K562 (cell line): ENCODE measurements around the gene SPATA24. TPM values are rescaled to one million over a fixed set of nuclear protein-coding genes. Genes with fewer than 3 reads are reported as not detected.
A peak's percentile ranks its signal among the peaks of the same experiment; 100 is the strongest.

ENCODE experiments used
- ATAC-seq: fragments of 200-7000 bp; cut with Tn5 transposase; 3 replicates; pipeline ENCODE4 v1.9.1; 2020; ENCODE audit warnings: moderate library complexity
- BruUV-seq: library from RNA; stranded (reverse); fragments of 400-500 nt; replicated peaks from 2 replicates; lab custom pipeline; 2021; lab: Mats Ljungman, UMichigan
- CTCF ChIA-PET: fragments of 300-600 bp; formaldehyde crosslinking; extraction: SDS; loops from one replicate; lab custom pipeline; 2021; ENCODE audit warnings: low intra/inter-chr PET ratio; lab: Yijun Ruan, JAX
- POLR2A ChIA-PET: fragments of 300-600, 350-650 bp; sonication (Branson Sonifier 250); formaldehyde crosslinking; extraction: SDS; loops from one replicate; lab custom pipeline; 2021; ENCODE audit warnings: antibody characterized with exemption, inconsistent platforms; lab: Yijun Ruan, JAX
- DNase-seq, 4 experiments: peaks; one replicate each; pipeline versions ENCODE4 v3.0.0 to v3.0.0-alpha.2; 2011 to 2018; ENCODE audit warnings: low spot score in 3 of 4, mixed read lengths in 3 of 4; ENCODE audit errors: extremely low read depth in 1 of 4
- FAIRE-seq: peaks from 2 replicates; lab custom pipeline; 2011; peaks lifted over from hg19 to GRCh38; lab: Jason Lieb, UNC
- H2AFZ ChIP-seq: 2 replicates; pipeline ENCODE4 v1.6.0; 2011; ENCODE audit warnings: low read depth, low read length, control low read depth, inconsistent platforms
- H3K27ac ChIP-seq: fragments of 200-600 bp; 3 replicates; pipeline ENCODE4 v1.8.0; 2011; ENCODE audit warnings: low read depth, mild to moderate bottlenecking, control low read depth, inconsistent platforms, low read length, moderate library complexity, mixed read lengths; ENCODE audit errors: extremely low read depth
- H3K27me3 ChIP-seq, 2 experiments: fragments of 300-600 bp in 1 of 2; 2 replicates in 1 of 2; 3 replicates in 1 of 2; pipeline versions ENCODE4 v1.6.0 to v1.8.0; 2011; ENCODE audit warnings: inconsistent platforms in 2 of 2, low read length in 2 of 2, mild to moderate bottlenecking in 1 of 2, mixed read lengths in 1 of 2, moderate library complexity in 1 of 2; ENCODE audit not compliant: control insufficient read depth in 2 of 2, insufficient read depth in 2 of 2
- H3K36me3 ChIP-seq: fragments of 300-600 bp; 3 replicates; pipeline ENCODE4 v1.8.0; 2011; ENCODE audit warnings: mild to moderate bottlenecking, low read length, inconsistent platforms; ENCODE audit not compliant: control insufficient read depth, insufficient read depth
- H3K4me1 ChIP-seq, 2 experiments: fragments of 200-600 bp in 1 of 2; replicated peaks in 1 of 2; 2 replicates in 1 of 2; 3 replicates in 1 of 2; pipeline versions ENCODE4 v1.5.1 to v1.8.0; 2011; ENCODE audit warnings: inconsistent platforms in 2 of 2, low read length in 2 of 2, mild to moderate bottlenecking in 1 of 2, mixed read lengths in 1 of 2, moderate library complexity in 1 of 2; ENCODE audit not compliant: control insufficient read depth in 2 of 2, insufficient read depth in 2 of 2
- H3K4me2 ChIP-seq: 2 replicates; pipeline ENCODE4 v1.6.1; 2011; ENCODE audit warnings: low read length, control low read depth, inconsistent platforms, mixed read lengths; ENCODE audit not compliant: insufficient read depth
- H3K4me3 ChIP-seq: fragments of 200-600 bp; sonication (generic), shearing (Covaris generic); 2 replicates; pipeline ENCODE4 v1.5.1; 2016; ENCODE audit warnings: control low read depth, inconsistent platforms
- H3K79me2 ChIP-seq: fragments of 200-600 bp; 3 replicates; pipeline ENCODE4 v1.8.0; 2011; ENCODE audit warnings: low read length, inconsistent platforms; ENCODE audit not compliant: control insufficient read depth, insufficient read depth
- H3K9ac ChIP-seq, 2 experiments: 2 replicates each; pipeline versions ENCODE4 v1.6.0 to v1.6.1; 2011; ENCODE audit warnings: low read depth in 2 of 2, low read length in 2 of 2, control low read depth in 1 of 2, inconsistent platforms in 1 of 2, mild to moderate bottlenecking in 1 of 2, mixed read lengths in 1 of 2; ENCODE audit not compliant: insufficient read depth in 1 of 2
- H3K9me1 ChIP-seq: one replicate; pipeline ENCODE4 v1.6.0; 2011; ENCODE audit warnings: inconsistent platforms, mild to moderate bottlenecking, low read length, moderate library complexity; ENCODE audit not compliant: control insufficient read depth, insufficient read depth
- H3K9me3 ChIP-seq: replicated peaks from 2 replicates; pipeline ENCODE4 v1.5.1; 2011; ENCODE audit warnings: low read depth, low read length, inconsistent platforms; ENCODE audit not compliant: control insufficient read depth, insufficient read depth
- H4K20me1 ChIP-seq: replicated peaks from 2 replicates; pipeline ENCODE4 v1.6.1; 2011; ENCODE audit warnings: low read length, inconsistent platforms, mixed read lengths; ENCODE audit not compliant: control insufficient read depth, insufficient read depth
- CEBPZ ChIP-seq: fragments of 150-350 bp; IDR thresholded peaks from 2 replicates; pipeline ENCODE4 v1.6.1; 2014; ENCODE audit warnings: low read depth, mild to moderate bottlenecking, low read length, borderline replicate concordance
- ZBTB11 ChIP-seq, 3 experiments: fragments of 200-800 bp in 1 of 3; fragments of 250-450 bp in 1 of 3; fragments of 450-650 bp in 1 of 3; sonication (Bioruptor Pico) in 1 of 3; sonication (Bioruptor generic) in 1 of 3; formaldehyde crosslinking in 1 of 3; IDR thresholded peaks; 2 replicates each; pipeline versions ENCODE4 v1.6.1 to v1.8.0; 2016 to 2022; ENCODE audit warnings: mild to moderate bottlenecking in 2 of 3, missing genetic modification characterization in 2 of 3, missing compliant biosample characterization in 1 of 3, moderate library complexity in 1 of 3
- ZNF316 ChIP-seq: fragments of 450-650 bp; IDR thresholded peaks from 2 replicates; pipeline ENCODE4 v1.6.1; 2016
- ZNF511 ChIP-seq: sonication (generic); formaldehyde crosslinking; IDR thresholded peaks from 2 replicates; pipeline ENCODE4 v1.8.0; 2022; ENCODE audit warnings: mild to moderate bottlenecking, missing genetic modification reagents
- ZNF655 ChIP-seq: fragments of 250-450 bp; sonication (Bioruptor Pico); IDR thresholded peaks from 2 replicates; pipeline ENCODE4 v1.5.0; 2021
- WGBS: fragments of 100-300 bp; shearing (Covaris generic); methylation state at CpG from one replicate; pipeline ENCODE4 v1.1.6; 2016; ENCODE audit warnings: low coverage, mixed read lengths; ENCODE audit not compliant: insufficient coverage; ENCODE audit errors: missing lambda C conversion rate; 5-methylcytosine and 5-hydroxymethylcytosine counted together
- in situ Hi-C: fragments of 300-500 bp; cut with MboI; formaldehyde crosslinking; loops from 4 replicates; pipeline ENCODE4 v1.15.0; 2018; ENCODE audit warnings: inconsistent platforms, mixed read lengths
- intact Hi-C: fragments of 100-400 bp; cut with micrococcal nuclease; formaldehyde crosslinking; loops from 2 replicates; pipeline ENCODE4 v1.14.2; 2022
- polyA plus RNA-seq, 8 experiments: library from polyadenylated mRNA; depleted of rRNA in 4 of 8; stranded (reverse) in 5 of 8; unstranded in 3 of 8; fragments of >200 nt; fragmentation: Nextera tagmentation in 2 of 8; fragmentation: Illumina TruSeq in 1 of 8; extraction: Ambion mirVana in 2 of 8; extraction: Trizol in 1 of 8; gene quantifications; 2 replicates each; pipeline versions ENCODE4 v1.2.1 to v1.2.3, GENCODE V29; 2011 to 2014; ENCODE audit warnings: inconsistent platforms in 1 of 8, missing spikeins in 1 of 8
- total RNA-seq, 7 experiments: library from RNA; depleted of rRNA in 6 of 7; stranded (reverse); fragments of >200 nt in 6 of 7; fragmentation: Illumina TruSeq in 2 of 7; extraction: Trizol in 2 of 7; gene quantifications; 2 replicates each; pipeline versions ENCODE4 v1.2.1 to v1.2.3, GENCODE V29; 2011 to 2021; ENCODE audit warnings: low replicate concordance in 1 of 7

The SPATA24 gene
- total and polyA plus RNA-seq, 9 of the 15 experiments (the other 6 are each of a cell fraction or from before 2014, with no cell fraction given): 4.1 to 12.6 (median 8.0) TPM

GRCh38 chr5:139381837-139382761 lies 21.8 kb downstream of the SPATA24 start:
- DNase-seq (peak in 1 of 4 experiments; percentile 23), ATAC-seq (peak; percentile 28; the same call in 2 of the 3 replicates), FAIRE-seq (no peak)
- no peaks in the 10 kb centered on the region for H3K9me1 ChIP-seq
- peak overlapping the region; percentile 66 for H2AFZ ChIP-seq
- WGBS: 63% methylated on average over 16 of the region's 28 CpGs
- H3K27me3 ChIP-seq: no peaks in the 10 kb centered on the region
- intact Hi-C loops: no loop called here
- no peak overlapping the region for H3K4me2 ChIP-seq
- no peak for TF ChIP-seq ZNF655
- TF ChIP-seq CEBPZ: no peak
- TF ChIP-seq ZBTB11 (CRISPR knock-in tag; IDR thresholded peaks at IDR 0.05): no peak
- 0 out of 2 replicates have a peak, but pooled peaks have one; percentile 9 for TF ChIP-seq ZNF316
- no peak for TF ChIP-seq ZNF511 (CRISPR knock-in tag)
- ChIA-PET CTCF (no interaction called here), POLR2A (interaction anchor here (0.6 to 1.8 kb wide), 8 partner anchors 10 to 101 kb away, joined by 3 to 8 read pairs (median 4); partner anchors contain the start of genes MATR3, SPATA24 and STING1)
- no TSS peak for BruUV-seq
- no peak overlapping the region for H3K27ac ChIP-seq
- H4K20me1 ChIP-seq: no peaks in the 10 kb centered on the region
- peaks cover 26 to 62% of the 10 kb centered on the region in 2 experiments; a peak in 4 of 5 replicates for H3K4me1 ChIP-seq
- in situ Hi-C loops: no loop called here
- H3K79me2 ChIP-seq: no peaks in the 10 kb centered on the region
- no peak overlapping the region for H3K4me3 ChIP-seq
- no peaks in the 10 kb centered on the region for H3K36me3 ChIP-seq
- H3K9me3 ChIP-seq: no peaks in the 10 kb centered on the region; the same call in 1 of the 2 replicates
- peak overlapping the region in 1 of 2 experiments; percentile 68; a peak in 2 of 4 replicates for H3K9ac ChIP-seq
